T-cell (primary cell): ENCODE data around the gene KHK. TPM values are rescaled to one million over a fixed set of nuclear protein-coding genes. Genes with fewer than 3 reads are reported as not detected.

Experiments
- ATAC-seq, 4 experiments: fragments of 200-7000 bp in 3 of 4; fragments of 150-1000 bp in 1 of 4; cut with Tn5 transposase; replicated peaks in 1 of 4; 1 replicate in 3 of 4; 2 replicates in 1 of 4; pipeline ENCODE4 v1.10.0; 2021; ENCODE audit warnings: moderate library complexity in 3 of 4, mild to moderate bottlenecking in 2 of 4, moderate number of reproducible peaks in 1 of 4
- CTCF ChIA-PET, 2 donors: fragments of 300-600 bp; sonication (Branson Sonifier 250); formaldehyde crosslinking; loops; one replicate each; lab custom pipeline; 2022; ENCODE audit warnings: antibody characterized with exemption in 2 of 2; lab: Charles Lee
- POLR2A ChIA-PET, 2 donors: fragments of 300-600 bp; sonication (Branson Sonifier 250); formaldehyde crosslinking; loops; one replicate each; lab custom pipeline; 2022; ENCODE audit warnings: antibody characterized with exemption in 2 of 2; lab: Charles Lee
- DNase-seq, 35 experiments: peaks; one replicate each; pipeline versions ENCODE4 v3.0.0 to v3.0.0-alpha.2; 2013 to 2023
- H3K27ac ChIP-seq: one replicate; pipeline ENCODE4 v1.5.1; 2013; ENCODE audit warnings: low read length
- H3K27me3 ChIP-seq, 2 experiments: replicated peaks in 1 of 2; 1 replicate in 1 of 2; 2 replicates in 1 of 2; pipeline versions ENCODE4 v1.6.1 to v1.7.0; 2013; ENCODE audit warnings: low read length in 1 of 2, mixed read lengths in 1 of 2; ENCODE audit not compliant: control insufficient read depth in 2 of 2, insufficient read depth in 2 of 2; ENCODE audit errors: extremely low read depth in 1 of 2
- H3K36me3 ChIP-seq, 2 donors: 1 replicate in 1 of 2; 2 replicates in 1 of 2; pipeline versions ENCODE4 v1.6.1 to v1.7.0; 2013; ENCODE audit warnings: low read length in 1 of 2; ENCODE audit not compliant: control insufficient read depth in 2 of 2, insufficient read depth in 1 of 2; ENCODE audit errors: extremely low read depth in 1 of 2
- H3K4me1 ChIP-seq, 2 experiments: 1 replicate in 1 of 2; 2 replicates in 1 of 2; pipeline versions ENCODE4 v1.6.1 to v1.7.0; 2013; ENCODE audit warnings: low read length in 2 of 2, mixed read lengths in 1 of 2; ENCODE audit not compliant: insufficient read depth in 2 of 2, control insufficient read depth in 1 of 2; ENCODE audit errors: extremely low read depth in 1 of 2
- H3K4me3 ChIP-seq, 2 donors: 1 replicate in 1 of 2; 2 replicates in 1 of 2; pipeline versions ENCODE4 v1.5.1 to v1.7.0; 2013; ENCODE audit warnings: mild to moderate bottlenecking in 2 of 2, low read length in 1 of 2, moderate library complexity in 1 of 2; ENCODE audit not compliant: control insufficient read depth in 1 of 2; ENCODE audit errors: extremely low read depth in 1 of 2
- H3K9me3 ChIP-seq: 2 replicates; pipeline ENCODE4 v1.7.0; 2013
- H3K27ac Mint-ChIP-seq, 2 donors: one replicate each; pipeline ENCODE4 v1.8.0; 2020 to 2021; ENCODE audit warnings: mild to moderate bottlenecking in 2 of 2, mixed read lengths in 2 of 2
- H3K27me3 Mint-ChIP-seq, 2 donors: one replicate each; pipeline ENCODE4 v1.8.0; 2021 to 2022; ENCODE audit warnings: mixed read lengths in 2 of 2
- H3K36me3 Mint-ChIP-seq: one replicate; pipeline ENCODE4 v1.8.0; 2021; ENCODE audit warnings: mixed read lengths
- H3K4me1 Mint-ChIP-seq, 3 donors: one replicate each; pipeline ENCODE4 v1.8.0; 2020 to 2022; ENCODE audit warnings: mixed read lengths in 3 of 3, mild to moderate bottlenecking in 1 of 3
- H3K4me3 Mint-ChIP-seq, 3 donors: one replicate each; pipeline ENCODE4 v1.8.0; 2020 to 2022; ENCODE audit warnings: mild to moderate bottlenecking in 3 of 3, mixed read lengths in 3 of 3, moderate library complexity in 3 of 3
- H3K9me3 Mint-ChIP-seq, 3 donors: one replicate each; pipeline ENCODE4 v1.8.0; 2020 to 2022; ENCODE audit warnings: mixed read lengths in 3 of 3
- WGBS: methylation state at CpG from one replicate; pipeline ENCODE4 v1.1.5; 2013; ENCODE audit warnings: missing lambda C conversion rate; ENCODE audit not compliant: insufficient coverage; 5-methylcytosine and 5-hydroxymethylcytosine counted together
- total RNA-seq, 35 experiments: library from RNA in 6 of 35; stranded (reverse) in 6 of 35; fragments of 120-200 nt in 1 of 35; gene quantifications; one replicate each; pipeline versions ENCODE4 v1.2.1 to v1.2.4 and lab custom pipeline; 2013 to 2026

KHK gene
- total RNA-seq, 5 donors from 2014 or later (not counting 1 experiment from before 2014, with no cell fraction given) = 3.7 to 9.1 (median 6.7) TPM

GRCh38 chr2:27041752-27042151, 44.8 kb upstream of the KHK start:
- no peak overlapping the region for H3K4me3 Mint-ChIP-seq
- no peaks in the 10 kb centered on the region for H3K27me3 Mint-ChIP-seq
- no peak for ATAC-seq
- POLR2A ChIA-PET = no interaction called here
- DNase-seq = no peak
- Histone ChIP-seq H3K27me3 (no peaks in the 10 kb centered on the region), H3K4me1 (peaks cover 0 to 3% of the 10 kb centered on the region in 2 experiments), H3K36me3 (peaks cover 32 to 55% of the 10 kb centered on the region in 2 donors), H3K27ac (no peak overlapping the region), H3K9me3 (no peaks in the 10 kb centered on the region), H3K4me3 (no peak overlapping the region)
- 100% methylated on average over 1 of the region's 5 CpGs for WGBS
- H3K4me1 Mint-ChIP-seq = peaks cover 0 to 5% (median 0%) of the 10 kb centered on the region in 3 donors
- H3K36me3 Mint-ChIP-seq = peaks cover 28% of the 10 kb centered on the region
- no peaks in the 10 kb centered on the region for H3K9me3 Mint-ChIP-seq
- CTCF ChIA-PET = no interaction called here
- H3K27ac Mint-ChIP-seq = peak overlapping the region in 1 of 2 donors; percentile 13

- Histone ChIP-seq H3K36me3 (peaks cover 29 to 51% of the 10 kb centered on the region in 2 donors), H3K4me1 (peaks cover 0 to 3% of the 10 kb centered on the region in 2 experiments), H3K9me3 (no peaks in the 10 kb centered on the region), H3K4me3 (no peak overlapping the region), H3K27ac (peak overlapping the region; percentile 9), H3K27me3 (no peaks in the 10 kb centered on the region)
- Mint-ChIP-seq H3K27ac (peak overlapping the region; percentile 16 to 60), H3K36me3 (peaks cover 24% of the 10 kb centered on the region), H3K27me3 (no peaks in the 10 kb centered on the region), H3K4me3 (no peak overlapping the region), H3K9me3 (no peaks in the 10 kb centered on the region), H3K4me1 (peaks cover 0 to 5% (median 0%) of the 10 kb centered on the region in 3 donors)
- 80% methylated on average over 1 of the region's 10 CpGs for WGBS
- CTCF ChIA-PET = no interaction called here
- POLR2A ChIA-PET = no interaction called here
- ATAC-seq (peak in 1 of 4 experiments; percentile 9), DNase-seq (no peak)
Measured at GRCh38 chr2:27042159-27042661, 44.4 kb upstream of the KHK start.

GRCh38 chr2:27042985-27043634, 43.5 kb upstream of the KHK start:
- Histone ChIP-seq H3K27ac (no peak overlapping the region), H3K27me3 (no peaks in the 10 kb centered on the region), H3K9me3 (no peaks in the 10 kb centered on the region), H3K4me3 (no peak overlapping the region), H3K4me1 (no peaks in the 10 kb centered on the region), H3K36me3 (peaks cover 20 to 42% of the 10 kb centered on the region in 2 donors)
- ChIA-PET POLR2A (interaction anchor here in 1 of 2 donors (0.6 kb wide), 1 partner anchor 1008 kb away, joined by 3 read pairs; no protein-coding TSS in a partner anchor), CTCF (no interaction called here)
- no peaks in the 10 kb centered on the region for H3K9me3 Mint-ChIP-seq
- H3K27me3 Mint-ChIP-seq = no peaks in the 10 kb centered on the region
- no peak overlapping the region for H3K27ac Mint-ChIP-seq
- 100% methylated on average over 3 of the region's 7 CpGs for WGBS
- H3K36me3 Mint-ChIP-seq = peaks cover 19% of the 10 kb centered on the region
- ATAC-seq (no peak), DNase-seq (no peak)
- peaks cover 0 to 5% (median 0%) of the 10 kb centered on the region in 3 donors for H3K4me1 Mint-ChIP-seq
- H3K4me3 Mint-ChIP-seq = no peak overlapping the region

- Histone ChIP-seq H3K4me3 (peak overlapping the region; percentile 89 to 91), H3K9me3 (no peaks in the 10 kb centered on the region), H3K36me3 (peaks cover 0 to 5% of the 10 kb centered on the region in 2 donors), H3K4me1 (peaks cover 3 to 19% of the 10 kb centered on the region in 2 experiments), H3K27ac (peak overlapping the region; percentile 77), H3K27me3 (no peaks in the 10 kb centered on the region)
- DNase-seq = peak in 33 of 35 experiments; percentile 23 to 82 (median 51)
- WGBS = 12% methylated on average over 49 of the region's 52 CpGs
- Mint-ChIP-seq H3K27ac (peak overlapping the region; percentile 99), H3K9me3 (no peaks in the 10 kb centered on the region), H3K36me3 (peaks cover 5% of the 10 kb centered on the region), H3K4me3 (peak overlapping the region; percentile 90 to 97 (median 93)), H3K4me1 (peaks cover 18 to 36% (median 20%) of the 10 kb centered on the region in 3 donors), H3K27me3 (peaks cover 9 to 10% of the 10 kb centered on the region in 2 donors)
- CTCF ChIA-PET = interaction anchor here (1.0 to 1.7 kb wide), 5 partner anchors 18 to 80 kb away, joined by 3 to 8 read pairs (median 4); partner anchors contain the start of gene KHK (in 1 of the 2)
- POLR2A ChIA-PET = interaction anchor here in 1 of 2 donors (0.6 to 2.1 kb wide), 3 partner anchors 20 to 75 kb away, joined by 3 to 12 read pairs (median 6); partner anchors contain the start of gene OST4
- ATAC-seq = peak; percentile 4 to 28 (median 22)
Measured at GRCh38 chr2:27049422-27050280, 36.9 kb upstream of the KHK start.

GRCh38 chr2:27050281-27050995, 36.1 kb upstream of the KHK start:
- under 1% methylated on average over 36 of the region's 48 CpGs for WGBS

More at GRCh38 chr2:27050281-27050995, 36.1 kb upstream of the KHK start:
- Mint-ChIP-seq H3K4me3 (peak overlapping the region; percentile 90 to 97 (median 93)), H3K9me3 (no peaks in the 10 kb centered on the region), H3K4me1 (peaks cover 18 to 36% (median 20%) of the 10 kb centered on the region in 3 donors), H3K36me3 (peaks cover 12% of the 10 kb centered on the region), H3K27me3 (peaks cover 9 to 10% of the 10 kb centered on the region in 2 donors), H3K27ac (peak overlapping the region; percentile 99)
- H3K27ac ChIP-seq = peak overlapping the region; percentile 77
- no peaks in the 10 kb centered on the region for H3K9me3 ChIP-seq
- H3K27me3 ChIP-seq = no peaks in the 10 kb centered on the region
- H3K36me3 ChIP-seq = peaks cover 2 to 13% of the 10 kb centered on the region in 2 donors
- peak overlapping the region; percentile 89 to 91 for H3K4me3 ChIP-seq
- ChIA-PET CTCF (interaction anchor here in 1 of 2 donors (0.5 to 1.8 kb wide), 10 partner anchors 13 to 1844 kb away, joined by 3 to 8 read pairs (median 4); partner anchors contain the start of genes KHK, OST4 and WDR43), POLR2A (interaction anchor here in 1 of 2 donors (0.6 to 2.1 kb wide), 3 partner anchors 21 to 74 kb away, joined by 4 to 12 read pairs (median 6); partner anchors contain the start of gene OST4)
- ATAC-seq = peak; percentile 65 to 66 (median 66)
- peak; percentile 80 to 97 (median 89) for DNase-seq
- H3K4me1 ChIP-seq = peaks cover 3 to 19% of the 10 kb centered on the region in 2 experiments
